Stimulated activated CD4-positive, alpha-beta T cell treated with anti-CD3 and anti-CD28 coated beads, Interleukin-15, amount 100 ng/mL, for 24 hours (primary cell): ENCODE measurements around the gene PRR30.

Experiments used
- DNase-seq: peaks from one replicate; pipeline ENCODE4 v3.0.0-alpha.2; 2020

Gene PRR30

GRCh38 chr2:27152796-27153464 is 13.7 kb upstream of the PRR30 start:
- no peak for DNase-seq

GRCh38 chr2:27152102-27152795 is 13.0 kb upstream of the PRR30 start:
- DNase-seq: no peak

- DNase-seq: no peak
Measured at GRCh38 chr2:27150639-27151230, 11.5 kb upstream of the PRR30 start.

- DNase-seq: no peak
Measured at GRCh38 chr2:27149570-27150405, 10.6 kb upstream of the PRR30 start.

GRCh38 chr2:27148801-27149439 is 9.7 kb upstream of the PRR30 start, which contains the start of gene TCF23:
TCF23 (plus strand) TSS chr2:27149004; CDS start chr2:27149134, 130 bp downstream.
- DNase-seq: no peak

GRCh38 chr2:27147935-27148334 is 8.7 kb upstream of the PRR30 start:
- DNase-seq: no peak

GRCh38 chr2:27145682-27146081 is 6.5 kb upstream of the PRR30 start:
- no peak for DNase-seq

- no peak for DNase-seq
Measured at GRCh38 chr2:27143285-27143684, 4.1 kb upstream of the PRR30 start.

- DNase-seq: no peak
Measured at GRCh38 chr2:27138111-27138510, 1.1 kb downstream of the PRR30 start.

GRCh38 chr2:27137322-27137935 is 1.8 kb downstream of the PRR30 start:
- no peak for DNase-seq

GRCh38 chr2:27136751-27137150 is 2.5 kb downstream of the PRR30 start:
- no peak for DNase-seq

- DNase-seq: no peak
Measured at GRCh38 chr2:27135478-27135955, 3.7 kb downstream of the PRR30 start.

GRCh38 chr2:27134781-27135477 is 4.3 kb downstream of the PRR30 start:
- no peak for DNase-seq

GRCh38 chr2:27133905-27134780 is 5.1 kb downstream of the PRR30 start, which contains the start of gene PREB:
PREB (minus strand) TSS chr2:27134636; CDS start chr2:27134421, 215 bp downstream.
- DNase-seq: peak; percentile 99

GRCh38 chr2:27133195-27133875 is 5.9 kb downstream of the PRR30 start:
- peak; percentile 47 for DNase-seq

GRCh38 chr2:27131429-27131828 is 7.8 kb downstream of the PRR30 start:
- DNase-seq: no peak

GRCh38 chr2:27130396-27130795 is 8.8 kb downstream of the PRR30 start:
- no peak for DNase-seq

- no peak for DNase-seq
Measured at GRCh38 chr2:27128668-27129571, 10.3 kb downstream of the PRR30 start.
